GM10847 (cell line): Measurements from ENCODE around the gene PLA2G4A.

Experiments
- POLR2A ChIP-seq: IDR thresholded peaks from 2 replicates; pipeline ENCODE4 v1.6.1; 2011; ENCODE audit not compliant: insufficient read length; ENCODE audit errors: extremely low read depth

Gene PLA2G4A

DNA sequence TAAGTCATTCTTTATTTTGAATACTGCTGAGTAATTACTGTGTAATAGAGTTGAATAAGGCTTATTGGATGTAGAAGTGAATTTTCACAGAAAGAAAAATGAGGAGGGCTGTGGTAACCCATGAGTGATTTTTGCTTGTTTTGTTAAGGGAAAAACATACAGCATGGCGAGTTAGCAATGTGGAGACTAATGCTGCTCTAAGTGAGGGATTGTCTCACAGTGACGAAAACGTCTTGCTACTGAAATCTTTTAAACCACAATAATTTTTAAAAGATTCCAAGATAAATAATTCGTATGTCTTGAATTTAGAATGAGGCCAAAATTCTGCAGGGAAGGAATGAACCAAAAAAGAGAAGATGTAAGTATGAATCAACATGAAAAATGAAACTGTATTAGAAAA lies 16.2 kb upstream of the PLA2G4A start:
- TF ChIP-seq POLR2A, result no peak

DNA sequence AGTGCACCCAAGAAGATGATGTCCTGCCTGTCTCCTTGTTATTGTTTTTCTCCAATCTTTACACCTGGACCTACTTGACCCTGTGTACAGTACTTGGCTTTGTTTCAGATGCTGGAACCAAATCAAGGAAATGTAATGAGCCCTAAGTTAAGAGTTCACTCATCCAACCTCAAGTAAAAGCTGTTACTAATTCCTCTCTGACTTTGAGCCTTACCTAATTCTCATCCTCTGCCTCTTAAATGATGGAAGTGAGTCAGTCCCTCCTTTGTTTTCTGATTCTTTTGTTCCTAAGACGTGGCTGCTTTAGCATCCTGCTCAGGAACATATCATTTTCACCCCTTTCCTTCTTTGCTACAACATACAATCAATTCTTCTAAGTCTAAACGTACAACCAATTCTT lies 15.3 kb upstream of the PLA2G4A start:
- no peak for TF ChIP-seq POLR2A

DNA sequence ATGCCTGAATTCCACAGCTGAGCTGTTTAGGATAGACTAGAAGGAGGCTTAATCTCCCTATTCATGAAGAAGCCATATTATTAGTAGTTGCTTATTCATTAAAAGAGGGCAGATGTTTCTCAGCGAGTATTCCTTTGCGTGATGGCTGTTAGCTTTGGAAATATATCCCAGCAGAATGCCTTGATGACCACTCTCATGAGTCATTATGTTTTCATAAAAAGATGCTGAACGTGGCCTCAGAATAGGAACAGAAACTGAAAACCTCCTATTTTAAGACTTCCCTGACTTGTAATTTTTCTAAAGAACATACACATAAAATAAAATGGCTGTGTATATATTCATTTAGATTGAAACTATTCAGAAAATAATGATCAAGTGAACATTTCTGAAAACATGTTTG lies 9.6 kb upstream of the PLA2G4A start:
- no peak for TF ChIP-seq POLR2A

DNA sequence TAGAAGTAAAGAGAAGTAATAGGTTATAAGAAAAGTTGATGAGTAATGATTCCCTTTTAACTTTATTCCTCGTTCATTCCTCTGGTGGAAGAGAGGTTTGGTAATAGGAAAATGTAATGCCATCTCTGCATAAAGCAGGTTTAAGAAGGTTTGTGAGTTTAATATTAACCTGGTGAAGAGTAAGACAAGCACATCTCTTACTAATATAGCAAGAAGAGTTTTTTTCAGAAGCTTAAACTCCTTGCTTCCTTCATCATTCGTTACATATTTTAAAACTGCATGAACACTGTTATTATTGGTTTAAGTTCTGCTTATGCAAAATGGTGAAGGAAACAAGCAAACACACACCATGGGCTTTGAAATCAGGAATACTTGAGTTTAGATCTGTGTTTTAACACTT lies 9.2 kb upstream of the PLA2G4A start:
- TF ChIP-seq POLR2A, result no peak

DNA sequence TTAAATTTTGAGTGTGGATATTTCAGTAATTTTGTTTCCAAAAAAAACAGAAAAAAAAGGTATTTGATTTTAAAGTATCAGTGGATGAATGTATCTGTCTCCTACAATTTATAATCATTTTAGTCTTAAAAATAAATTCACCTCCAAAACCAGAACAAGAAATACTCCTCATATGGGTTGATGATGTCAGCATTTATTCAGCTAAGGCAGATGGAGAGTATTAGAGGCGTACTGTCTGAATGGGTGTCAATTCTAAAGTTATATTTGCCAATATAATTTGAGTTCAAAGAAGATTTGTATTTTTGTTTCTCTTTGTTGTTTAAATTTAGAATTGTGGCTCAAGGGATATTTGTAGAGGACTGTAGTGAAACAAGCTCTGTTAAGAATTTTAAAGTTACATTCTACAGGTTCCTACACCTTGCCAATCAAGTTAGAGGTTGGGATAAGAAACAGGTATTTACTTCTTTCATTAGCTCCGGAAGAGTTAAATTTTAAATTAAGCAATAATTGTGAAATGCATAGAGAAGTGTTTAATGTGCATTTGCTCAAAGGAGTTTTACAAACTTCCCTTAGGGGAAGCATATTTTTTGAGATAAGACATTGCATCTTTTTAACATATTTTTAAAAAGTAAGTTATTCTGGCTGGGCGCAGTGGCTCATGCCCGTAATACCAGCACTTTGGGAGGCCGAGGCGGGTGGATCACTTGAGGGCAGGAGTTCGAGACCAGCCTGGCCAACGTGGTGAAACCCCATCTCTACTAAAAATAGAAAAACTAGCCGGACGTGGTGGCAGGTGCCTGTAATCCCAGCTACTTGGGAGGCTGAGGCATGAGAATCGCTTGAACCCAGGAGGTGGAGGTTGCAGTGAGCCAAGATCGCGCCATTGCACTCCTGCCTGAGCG lies 1.2 kb downstream of the PLA2G4A start:
- no peak for TF ChIP-seq POLR2A

DNA sequence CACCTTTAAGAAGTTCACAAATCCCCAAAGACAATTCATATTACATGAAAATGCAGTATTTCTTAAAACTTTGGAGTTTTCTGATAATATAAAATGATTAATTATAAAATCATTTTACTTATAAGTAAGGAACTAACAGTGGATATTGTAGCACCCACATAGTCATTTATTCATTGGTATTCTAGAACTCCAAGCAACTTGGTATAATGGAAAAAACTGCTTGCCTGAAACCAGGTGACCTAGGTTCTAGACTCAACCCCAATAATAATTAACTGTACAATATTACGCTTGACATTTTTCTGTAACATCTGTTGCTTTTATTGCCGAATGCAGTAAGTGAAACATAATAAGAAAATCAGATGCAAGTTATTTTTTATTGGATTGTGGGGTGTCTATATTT lies 2.4 kb downstream of the PLA2G4A start:
- no peak for TF ChIP-seq POLR2A

DNA sequence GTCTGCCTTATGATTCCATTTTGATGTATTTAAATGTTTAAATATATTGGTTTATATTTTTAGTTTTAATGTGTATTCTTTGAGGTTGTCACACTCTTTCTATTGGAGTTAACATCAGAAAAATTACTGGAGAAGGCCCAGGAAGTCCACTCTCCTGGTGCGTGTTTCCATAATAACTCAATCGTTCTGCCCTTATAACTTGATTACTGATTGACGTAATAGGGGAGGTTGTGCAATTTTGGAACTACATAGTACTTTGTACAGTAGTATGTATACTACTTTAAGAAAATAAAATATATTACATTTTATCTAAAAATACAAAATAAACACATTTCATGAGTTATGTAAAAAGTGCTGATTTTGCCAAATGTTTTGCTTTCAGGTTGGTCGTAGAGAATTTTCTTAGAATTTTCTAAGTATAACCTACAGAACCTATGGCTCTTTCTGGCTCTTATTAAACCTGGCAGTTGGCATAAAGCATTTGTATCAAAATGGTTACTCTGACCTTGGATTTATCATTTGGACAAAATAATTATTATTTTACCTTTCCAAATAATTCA lies 5.7 kb downstream of the PLA2G4A start:
- TF ChIP-seq POLR2A, result no peak

DNA sequence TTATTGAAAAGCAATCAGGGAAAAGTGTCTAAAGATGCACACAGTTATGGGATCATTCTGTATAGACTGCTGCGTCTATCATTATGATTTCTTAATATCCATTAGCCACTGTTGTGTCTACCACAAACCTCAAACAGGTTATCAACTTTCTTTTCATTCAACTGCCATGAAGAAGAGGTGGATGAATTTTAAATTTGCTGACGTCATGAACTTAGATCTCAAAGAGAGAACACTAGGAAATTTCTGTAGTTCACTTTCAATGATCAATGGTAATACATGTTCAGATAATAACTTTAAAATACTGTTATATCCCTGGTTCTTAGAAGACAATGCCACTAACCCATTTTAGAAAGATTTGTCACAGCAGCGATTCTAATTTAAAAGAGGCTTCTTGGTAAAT lies 6.7 kb downstream of the PLA2G4A start:
- no peak for TF ChIP-seq POLR2A

DNA sequence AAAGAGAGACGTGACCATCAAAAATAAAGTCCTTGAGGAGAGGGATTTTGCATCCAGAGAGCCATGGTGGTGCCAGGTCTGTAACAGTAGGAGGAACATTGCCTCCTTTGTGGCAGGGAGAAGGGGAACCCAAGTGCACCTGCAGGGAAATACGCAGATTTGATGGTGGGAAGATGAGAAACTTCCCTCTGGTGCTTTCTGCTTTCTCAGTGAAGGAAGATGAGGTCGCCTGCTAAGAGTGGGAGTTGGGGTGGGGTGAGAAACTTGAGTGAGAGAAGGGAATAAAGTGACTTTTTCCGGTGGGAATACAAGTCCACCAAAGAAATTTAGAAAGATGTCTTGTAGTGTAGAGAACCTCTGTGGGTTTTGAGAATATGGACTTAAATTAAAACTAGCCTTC lies 9.1 kb downstream of the PLA2G4A start:
- TF ChIP-seq POLR2A, result no peak

DNA sequence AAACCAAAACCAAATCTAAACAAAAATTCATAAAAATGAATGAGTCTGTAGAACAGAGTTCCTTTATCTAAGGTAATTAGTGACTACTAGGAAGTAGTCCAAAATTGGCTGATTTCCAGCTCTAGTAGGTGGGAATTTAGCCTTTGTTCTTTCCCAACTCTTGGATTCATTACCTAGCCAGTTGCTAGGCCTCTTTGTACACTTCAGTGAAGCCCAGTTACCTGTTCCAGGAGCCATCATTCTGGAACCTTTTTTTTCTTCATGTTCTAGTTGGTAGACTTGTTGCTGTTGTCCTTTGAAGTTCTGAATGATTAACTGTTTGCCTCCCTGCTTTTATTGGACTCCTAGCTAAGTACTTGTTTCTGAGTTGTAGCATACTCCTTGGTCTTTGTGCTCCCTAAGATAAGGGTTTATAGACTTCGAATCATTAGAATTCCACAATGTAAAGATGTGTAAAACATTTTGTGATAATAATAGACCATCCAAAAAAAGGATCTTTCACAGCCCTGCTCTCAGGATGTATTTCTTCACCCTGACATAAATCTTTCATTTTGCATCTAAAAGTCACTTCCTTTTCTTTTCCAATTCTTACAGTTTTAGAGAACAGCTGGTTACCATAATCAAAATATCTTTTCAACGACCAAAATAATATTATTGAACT lies 9.8 kb downstream of the PLA2G4A start:
- TF ChIP-seq POLR2A, result no peak

DNA sequence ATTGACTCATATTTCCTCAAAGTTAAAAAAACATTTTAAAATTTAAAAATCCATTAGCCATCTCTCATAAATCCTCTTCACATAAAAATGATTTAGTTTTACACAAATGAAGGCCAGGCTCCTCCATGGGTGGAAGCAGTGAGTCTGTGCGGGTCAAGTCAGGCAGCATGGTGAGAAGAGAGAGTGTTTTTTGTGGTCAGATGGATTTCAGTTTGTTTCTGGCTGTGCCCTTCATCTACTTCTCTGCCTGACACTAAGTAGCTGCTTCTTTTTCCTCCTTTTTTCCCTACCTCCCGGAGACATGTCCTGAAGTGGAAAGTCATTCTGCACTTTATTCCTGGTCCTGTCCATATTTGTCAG lies 10.3 kb downstream of the PLA2G4A start:
- TF ChIP-seq POLR2A, result no peak

DNA sequence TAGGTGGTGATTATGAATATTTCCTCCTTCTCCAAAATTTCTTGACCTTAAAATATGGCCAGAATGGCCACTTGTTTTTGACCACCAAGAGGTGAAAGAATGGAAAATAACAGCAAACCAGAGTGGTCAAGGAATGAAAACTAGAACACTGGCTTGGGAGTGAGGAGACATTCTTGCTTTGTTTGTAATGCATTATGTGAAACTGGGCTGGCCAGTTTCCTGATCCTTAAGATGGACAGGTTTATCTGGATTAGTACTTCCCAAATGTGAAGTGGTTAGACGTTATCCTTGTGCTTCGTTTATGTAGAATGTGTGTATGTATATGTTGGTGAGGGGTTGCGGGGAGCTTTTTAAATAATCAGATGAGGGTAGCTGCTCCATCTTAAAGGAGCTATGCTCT lies 12.8 kb downstream of the PLA2G4A start:
- TF ChIP-seq POLR2A, result no peak

DNA sequence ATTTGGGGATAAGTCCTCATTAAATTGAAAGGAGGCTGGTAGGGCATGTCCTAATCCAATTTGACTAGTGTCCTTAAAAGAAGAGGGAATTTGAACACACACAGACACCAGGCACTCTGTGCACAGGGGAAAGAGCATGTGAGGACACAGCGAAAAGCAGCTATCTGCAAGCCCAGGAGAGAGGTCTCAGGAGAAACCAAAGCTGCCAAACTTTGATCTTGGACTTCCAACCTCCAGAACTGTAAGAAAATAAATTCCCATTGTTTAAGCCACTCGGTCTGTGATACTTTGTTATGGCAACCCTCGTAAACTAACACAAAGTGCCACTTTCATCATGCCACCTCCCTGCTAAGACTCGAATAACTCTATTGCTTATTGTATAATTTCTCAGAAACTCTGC lies 13.8 kb downstream of the PLA2G4A start:
- TF ChIP-seq POLR2A, result no peak

DNA sequence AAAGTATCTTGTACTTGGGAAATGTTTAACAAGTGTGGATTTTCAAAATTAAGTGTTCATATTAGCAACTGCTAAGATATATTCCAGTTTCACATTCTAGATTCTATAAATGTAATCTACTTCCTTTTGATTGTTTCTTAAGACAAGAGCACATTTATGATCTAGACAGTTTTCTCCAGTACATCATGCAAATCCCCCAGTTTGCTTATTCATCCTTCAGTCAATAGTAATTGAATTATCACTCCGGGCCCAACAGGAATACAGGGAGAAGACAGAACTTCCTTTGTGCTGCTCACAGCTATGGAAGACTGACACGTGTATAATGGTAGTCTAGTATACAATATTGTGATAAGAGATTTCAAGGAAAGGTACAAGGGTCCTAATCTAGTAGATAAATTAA lies 14.5 kb downstream of the PLA2G4A start:
- no peak for TF ChIP-seq POLR2A

DNA sequence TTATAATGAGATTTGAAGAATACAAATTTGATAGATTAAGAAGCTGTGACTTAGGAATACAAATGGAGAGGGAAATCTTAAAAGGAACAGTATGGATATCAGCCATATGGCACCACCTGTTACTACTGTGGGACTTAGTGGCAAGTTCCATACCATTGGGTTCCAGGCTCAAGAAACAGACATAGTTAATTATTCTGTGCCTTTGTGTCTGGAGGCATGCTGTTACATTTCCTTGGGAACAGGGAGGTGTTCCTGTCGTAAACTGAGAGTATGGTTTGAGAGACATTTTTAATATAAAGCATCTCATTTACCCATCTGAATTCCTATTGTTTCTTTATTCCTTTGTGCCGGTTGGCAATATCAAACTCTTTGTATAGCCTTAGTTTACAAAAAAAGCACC lies 15.2 kb downstream of the PLA2G4A start:
- TF ChIP-seq POLR2A, result no peak

DNA sequence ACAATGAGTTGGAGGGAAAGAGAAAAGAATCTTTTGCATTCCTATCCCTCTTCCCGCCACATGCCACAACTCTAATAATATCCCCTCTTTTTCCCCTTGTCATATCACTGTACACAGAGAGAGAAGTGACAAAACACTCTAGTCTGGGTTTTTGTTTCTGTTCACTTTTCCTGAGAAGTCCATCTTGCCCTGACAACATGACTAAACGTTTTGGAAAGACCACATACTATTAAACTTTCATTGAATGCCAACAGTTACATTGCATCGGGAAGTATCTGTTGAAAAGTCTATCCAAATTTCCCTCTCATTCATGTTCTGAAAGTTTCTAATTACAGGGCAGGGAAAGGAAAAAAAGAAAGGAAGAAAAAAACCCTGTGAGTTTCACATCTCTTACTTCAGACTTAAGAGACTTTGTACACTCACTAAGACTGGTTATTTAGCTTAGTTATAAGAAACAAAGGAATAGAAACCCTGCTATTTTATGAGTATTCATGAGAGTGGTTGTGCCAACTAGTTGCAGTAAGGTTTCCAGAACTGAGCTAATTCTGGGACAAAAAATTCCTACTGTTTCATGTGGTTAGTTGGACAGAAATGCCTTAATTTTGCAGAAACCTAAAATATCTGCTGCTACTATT lies 16.9 kb downstream of the PLA2G4A start:
- no peak for TF ChIP-seq POLR2A

DNA sequence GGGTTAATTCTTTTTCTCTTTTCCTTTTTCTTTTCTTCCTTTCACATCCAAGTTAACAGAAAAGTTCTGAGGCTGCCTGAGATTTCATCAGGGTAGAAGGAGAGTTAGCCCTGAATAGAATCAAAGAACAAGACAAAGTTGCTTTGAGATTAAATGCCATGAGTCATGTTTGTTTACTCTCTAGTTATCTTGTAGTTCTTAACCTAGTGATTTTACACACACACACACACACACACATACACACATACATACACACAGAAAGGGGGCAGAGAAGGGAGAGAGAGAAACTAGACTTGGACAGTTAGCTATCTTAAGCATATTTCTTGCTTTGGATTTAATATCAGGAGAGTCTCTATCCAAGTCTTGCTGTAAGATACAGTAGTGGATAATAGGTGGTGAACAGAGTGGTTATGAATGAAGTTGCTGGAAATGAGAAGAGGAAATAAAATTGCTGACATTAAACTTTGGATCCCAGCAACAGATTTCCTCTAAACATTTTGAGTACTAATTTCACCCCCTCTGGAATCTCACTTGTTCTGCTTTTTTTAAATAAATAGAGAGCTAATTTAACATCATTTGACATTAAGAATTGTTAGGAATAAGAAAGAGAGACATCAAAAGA lies 19.9 kb downstream of the PLA2G4A start:
- TF ChIP-seq POLR2A, result no peak
